UCSD-AML1 (cell line): Measurements from ENCODE around the gene ASCL1.

Experiments
- DNase-seq: peaks from one replicate; lab custom pipeline; 2025; ENCODE audit not compliant: unreplicated experiment; lab: John Stamatoyannopoulos, UW

Gene ASCL1

GRCh38 chr12:102973583-102973982, 16.1 kb downstream of the ASCL1 start:
- DNase-seq: no peak

GRCh38 chr12:102976609-102977280, 19.3 kb downstream of the ASCL1 start:
- DNase-seq: no peak

DNA sequence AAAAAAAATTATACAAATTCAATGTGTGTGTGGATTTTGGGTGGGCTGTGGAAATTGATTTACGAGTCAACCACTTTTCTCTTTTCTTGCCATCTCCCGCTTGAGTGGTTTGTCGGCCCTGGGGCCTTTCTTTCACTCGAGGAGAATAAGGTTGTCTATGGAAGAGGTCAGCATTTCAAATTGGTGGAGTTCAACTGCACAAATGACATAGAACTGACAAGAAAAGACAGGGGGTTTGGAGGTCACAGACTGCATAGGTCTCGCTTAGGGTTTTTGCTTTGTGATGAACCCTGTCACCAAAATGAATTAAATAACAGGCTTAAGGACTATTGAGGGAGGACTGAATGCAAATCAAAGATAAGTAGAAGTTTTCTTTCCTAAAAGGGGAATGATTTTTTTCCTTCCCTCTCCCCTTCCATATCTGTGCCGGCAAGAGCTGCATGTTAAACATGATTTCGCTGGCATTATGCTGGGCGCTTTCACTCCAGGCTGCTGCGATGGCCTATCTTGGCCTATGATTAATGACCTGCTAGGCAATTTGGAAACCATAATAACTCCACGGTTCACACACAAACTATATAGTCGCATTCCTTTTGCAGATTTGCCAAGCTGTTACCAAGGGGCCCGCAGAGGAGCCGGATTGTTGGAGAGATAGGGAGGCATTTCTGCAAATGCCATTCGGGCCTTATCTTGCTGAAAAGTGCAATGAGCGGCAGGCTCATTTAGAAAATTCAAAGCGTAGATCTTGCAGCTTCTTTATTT, 20.7 kb downstream of the ASCL1 start:
- no peak for DNase-seq

DNA sequence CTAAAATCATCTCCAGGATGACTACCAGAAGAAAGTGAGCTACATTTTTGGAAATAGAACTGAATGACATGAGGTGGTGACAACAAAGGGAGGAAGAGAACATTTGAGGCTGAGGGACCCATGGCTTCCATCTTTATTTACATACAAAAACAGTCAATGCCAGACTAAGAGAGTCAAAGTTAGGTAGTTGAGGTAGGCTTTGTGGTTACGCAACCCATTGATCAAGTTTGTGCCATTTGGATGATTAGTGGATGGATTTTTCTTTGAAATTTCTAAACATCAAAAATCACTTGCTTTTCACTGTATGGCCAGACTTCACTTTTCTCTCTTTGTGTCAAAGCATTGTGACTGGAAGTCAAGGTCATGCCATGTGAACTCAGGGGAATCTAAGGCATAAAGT, 22.9 kb downstream of the ASCL1 start:
- DNase-seq: no peak

- no peak for DNase-seq
These were observed 32.9 kb downstream of the ASCL1 start for GRCh38 chr12:102990419-102990818.

GRCh38 chr12:102992297-102992696, 34.8 kb downstream of the ASCL1 start:
- DNase-seq: no peak

DNA sequence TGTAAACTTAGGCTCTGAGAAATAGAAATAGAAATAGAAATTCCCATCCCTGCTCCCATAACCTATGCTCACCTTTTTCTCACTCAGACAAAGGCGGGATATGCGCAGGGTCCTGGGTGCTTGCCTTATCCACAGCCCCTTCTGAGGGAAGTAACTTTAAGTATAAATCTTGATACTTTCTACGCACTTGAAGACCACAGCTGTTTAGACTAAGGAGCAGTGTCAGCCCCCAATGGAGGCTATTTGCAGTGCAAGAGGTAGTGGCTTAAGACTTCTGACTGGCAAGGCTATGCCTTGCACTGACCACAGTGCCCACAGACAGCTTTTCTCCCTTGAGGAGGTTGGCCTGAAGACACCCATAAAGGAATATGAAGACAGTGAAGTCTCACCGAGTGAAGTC, 35.2 kb downstream of the ASCL1 start:
- DNase-seq: no peak

DNA sequence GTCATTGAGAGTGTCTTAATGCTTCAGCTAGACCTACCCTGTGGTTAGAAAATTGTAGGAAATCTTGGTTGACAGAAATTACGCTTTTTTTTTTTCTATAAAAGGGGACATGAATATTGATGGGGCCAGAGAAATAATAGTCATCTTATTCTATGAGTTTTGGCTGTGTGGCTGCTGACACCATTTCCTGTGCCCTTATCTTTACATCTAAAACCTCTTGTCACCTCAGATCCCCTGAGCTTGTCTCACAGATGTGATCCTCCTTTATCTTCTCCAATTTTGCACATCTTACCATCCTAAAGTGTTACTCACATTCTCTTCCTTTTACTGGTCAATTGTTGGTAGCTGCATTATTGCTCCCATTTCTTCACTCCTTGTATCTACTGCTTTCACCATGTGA, 36.1 kb downstream of the ASCL1 start:
- DNase-seq: no peak

DNA sequence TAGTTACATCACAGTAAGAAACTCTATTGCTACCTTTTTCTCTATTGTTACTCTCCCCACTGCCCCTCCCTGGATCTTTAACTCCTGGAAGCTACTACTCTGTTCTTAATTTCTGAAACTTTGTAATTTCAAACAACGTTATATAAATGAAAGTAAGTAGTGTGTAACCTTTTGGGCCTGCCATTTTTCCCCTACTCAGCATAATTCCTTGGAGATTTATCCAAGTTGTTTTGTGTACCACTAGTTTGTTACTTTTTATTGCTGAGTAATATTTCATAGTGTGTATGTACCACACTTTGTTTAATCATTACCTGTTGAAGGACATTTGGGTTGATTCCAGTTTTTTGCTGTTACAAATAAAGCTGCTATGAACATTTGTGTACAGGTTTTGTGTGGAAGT, 37.9 kb downstream of the ASCL1 start:
- no peak for DNase-seq
